Measurements from ENCODE around the gene AP1B1. TPM values are rescaled to one million over a fixed set of nuclear protein-coding genes. Genes with fewer than 3 reads are reported as not detected.

Gene AP1B1
- total RNA-seq, 1 donor = 40.5 TPM

DNA sequence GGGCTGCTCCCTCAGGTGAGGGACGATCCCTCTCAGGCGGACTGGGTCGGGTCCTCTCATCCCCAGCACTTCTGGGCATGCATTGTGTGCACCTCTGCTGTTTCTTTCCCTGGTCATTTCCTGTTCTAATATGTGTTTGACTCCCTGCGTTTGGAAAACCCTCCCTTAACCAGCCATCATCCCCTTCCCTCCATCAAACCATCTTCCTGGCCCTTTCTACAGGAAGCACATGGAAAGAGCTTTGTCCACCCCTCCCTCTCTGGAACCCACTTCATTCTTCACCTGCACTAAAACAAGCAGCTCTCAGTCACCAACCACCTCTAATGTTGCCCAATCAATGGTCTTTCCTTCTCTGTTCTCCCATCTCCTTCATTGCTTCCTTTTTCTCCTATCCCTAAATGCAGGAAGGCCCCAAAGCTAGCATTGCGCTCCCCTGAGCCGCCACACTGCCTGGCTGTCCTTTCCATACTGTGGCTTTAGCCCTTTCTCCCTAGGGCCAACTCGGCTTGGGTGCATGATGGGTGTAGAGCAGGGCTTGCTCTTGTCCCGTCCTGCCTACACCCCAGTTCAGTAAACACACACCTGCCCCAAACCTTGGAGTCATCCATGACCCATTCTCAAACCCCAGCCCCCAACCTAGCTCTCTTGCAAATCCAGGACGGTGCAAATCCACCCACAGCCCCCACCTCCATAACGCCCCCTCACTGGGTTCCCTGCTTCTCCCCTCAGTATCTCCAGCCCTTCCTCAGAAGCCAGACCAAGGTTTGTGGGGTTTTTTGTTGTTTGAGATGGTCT is 87.4 kb downstream of the AP1B1 start:
- H3K4me3 ChIP-seq (ENCODE audit: low read length) = no peak overlapping the region
- peaks cover 11% of the 10 kb centered on the region for H3K4me1 ChIP-seq (ENCODE audit: insufficient read depth, low read length)
- no peaks in the 10 kb centered on the region for H3K9me3 ChIP-seq (ENCODE audit: low read depth, low read length)
- H3K27me3 ChIP-seq (ENCODE audit: insufficient read depth, low read length) = peaks cover 8% of the 10 kb centered on the region

DNA sequence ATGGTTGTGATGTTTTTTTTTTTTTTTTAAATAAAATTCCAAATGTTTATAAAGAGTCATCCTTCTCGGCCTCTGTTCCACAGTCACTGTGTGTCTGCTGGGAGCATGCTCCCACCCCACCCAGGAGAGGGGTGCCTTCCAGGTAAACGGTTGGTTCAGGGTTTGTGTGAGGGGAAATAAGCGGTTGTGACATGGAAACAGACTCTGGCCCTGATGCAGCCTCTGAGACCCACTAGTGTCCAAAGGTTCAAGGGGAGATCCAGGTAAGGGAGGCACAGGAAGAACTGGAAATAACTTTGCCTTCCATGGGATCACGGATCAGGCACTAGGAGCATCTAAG is 87.9 kb downstream of the AP1B1 start:
- Histone ChIP-seq H3K27me3 (ENCODE audit: insufficient read depth, low read length) (peaks cover 3% of the 10 kb centered on the region), H3K4me3 (ENCODE audit: low read length) (no peak overlapping the region), H3K4me1 (ENCODE audit: insufficient read depth, low read length) (peaks cover 7% of the 10 kb centered on the region), H3K9me3 (ENCODE audit: low read depth, low read length) (no peaks in the 10 kb centered on the region)

DNA sequence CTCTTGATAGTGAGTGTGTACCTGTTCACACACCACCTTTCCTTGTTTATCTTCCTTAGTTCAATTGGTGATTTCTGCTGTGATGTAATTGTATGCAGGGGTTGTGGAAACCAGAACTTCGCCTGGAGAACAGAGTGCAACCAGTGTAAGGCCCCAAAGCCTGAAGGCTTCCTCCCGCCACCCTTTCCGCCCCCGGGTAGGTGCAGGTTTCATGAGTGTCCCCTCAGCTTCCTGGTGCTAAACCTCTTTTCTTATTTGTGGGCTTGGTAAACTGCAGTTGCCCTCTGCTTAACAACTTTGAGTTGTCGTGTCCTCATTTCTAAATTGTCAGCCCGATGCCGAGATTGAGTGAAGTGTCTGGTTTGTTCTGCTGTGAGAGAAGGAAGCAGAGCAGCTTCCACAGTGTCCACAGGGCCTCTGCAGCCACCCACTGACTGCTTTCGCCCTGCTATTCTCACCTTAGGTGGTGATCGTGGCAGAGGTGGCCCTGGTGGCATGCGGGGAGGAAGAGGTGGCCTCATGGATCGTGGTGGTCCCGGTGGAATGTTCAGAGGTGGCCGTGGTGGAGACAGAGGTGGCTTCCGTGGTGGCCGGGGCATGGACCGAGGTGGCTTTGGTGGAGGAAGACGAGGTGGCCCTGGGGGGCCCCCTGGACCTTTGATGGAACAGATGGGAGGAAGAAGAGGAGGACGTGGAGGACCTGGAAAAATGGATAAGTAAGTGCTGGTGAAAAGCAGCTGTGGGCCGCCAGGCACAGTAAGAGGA is 89.1 kb downstream of the AP1B1 start:
- Histone ChIP-seq H3K27me3 (ENCODE audit: insufficient read depth, low read length) (no peaks in the 10 kb centered on the region), H3K4me1 (ENCODE audit: insufficient read depth, low read length) (peaks cover 7% of the 10 kb centered on the region), H3K4me3 (ENCODE audit: low read length) (no peak overlapping the region), H3K9me3 (ENCODE audit: low read depth, low read length) (no peaks in the 10 kb centered on the region)

DNA sequence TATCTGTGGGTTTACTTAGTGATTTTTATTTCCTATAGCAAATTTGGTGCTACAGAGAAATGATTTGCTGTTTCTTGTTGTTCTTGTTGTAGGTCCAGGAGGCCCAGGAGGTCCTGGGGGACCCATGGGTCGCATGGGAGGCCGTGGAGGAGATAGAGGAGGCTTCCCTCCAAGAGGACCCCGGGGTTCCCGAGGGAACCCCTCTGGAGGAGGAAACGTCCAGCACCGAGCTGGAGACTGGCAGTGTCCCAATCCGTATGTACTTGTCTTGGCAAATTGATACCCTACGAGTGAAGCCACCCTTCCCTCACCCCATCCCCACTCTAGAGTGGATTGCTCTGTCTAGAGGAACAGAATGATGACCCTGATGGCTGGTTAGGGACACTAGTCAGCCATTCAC is 89.7 kb downstream of the AP1B1 start:
- peaks cover 7% of the 10 kb centered on the region for H3K4me1 ChIP-seq (ENCODE audit: insufficient read depth, low read length)

DNA sequence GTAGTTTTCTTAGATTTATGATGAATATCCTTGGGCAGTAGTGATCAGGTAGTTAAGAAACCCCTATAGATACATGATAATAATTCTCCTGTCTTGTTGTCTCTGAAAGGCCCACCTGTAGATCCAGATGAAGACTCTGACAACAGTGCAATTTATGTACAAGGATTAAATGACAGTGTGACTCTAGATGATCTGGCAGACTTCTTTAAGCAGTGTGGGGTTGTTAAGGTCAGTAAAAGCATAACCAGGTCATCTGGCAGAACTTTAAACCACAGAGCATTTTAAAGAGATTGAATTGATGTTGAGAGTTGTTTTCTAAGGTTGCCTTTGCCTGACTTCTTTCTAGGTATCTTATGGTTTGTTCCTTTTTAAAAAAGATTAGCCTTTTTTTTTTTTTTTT is 96.0 kb downstream of the AP1B1 start:
- no peaks in the 10 kb centered on the region for H3K27me3 ChIP-seq (ENCODE audit: insufficient read depth, low read length)
- H3K4me3 ChIP-seq (ENCODE audit: low read length) = no peak overlapping the region
- H3K9me3 ChIP-seq (ENCODE audit: low read depth, low read length) = no peaks in the 10 kb centered on the region
- no peaks in the 10 kb centered on the region for H3K4me1 ChIP-seq (ENCODE audit: insufficient read depth, low read length)

More for the DNA sequence above, 89.7 kb downstream of the AP1B1 start:
- Histone ChIP-seq H3K27me3 (ENCODE audit: insufficient read depth, low read length) (no peaks in the 10 kb centered on the region), H3K9me3 (ENCODE audit: low read depth, low read length) (no peaks in the 10 kb centered on the region), H3K4me3 (ENCODE audit: low read length) (no peak overlapping the region)

DNA sequence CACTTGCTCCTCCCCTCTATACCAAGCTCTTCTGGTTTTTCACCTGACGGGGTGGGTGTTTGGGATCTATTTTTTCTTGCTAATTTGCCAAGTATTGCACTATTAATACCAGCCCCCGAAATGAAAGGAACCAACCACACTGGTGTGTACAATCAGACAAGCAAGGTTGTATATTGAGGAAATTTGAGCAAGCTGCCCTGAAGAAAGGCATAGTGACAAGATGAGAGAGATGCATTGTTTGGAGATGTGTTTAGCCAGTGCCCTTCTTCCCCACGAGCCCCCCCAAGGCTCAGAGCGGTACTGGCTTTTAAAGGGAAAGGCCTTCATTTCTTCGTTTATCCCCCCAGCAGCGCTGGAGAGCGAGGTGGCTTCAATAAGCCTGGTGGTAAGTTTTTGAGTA is 97.2 kb downstream of the AP1B1 start:
- no peak overlapping the region for H3K4me3 ChIP-seq (ENCODE audit: low read length)
- H3K9me3 ChIP-seq (ENCODE audit: low read depth, low read length) = no peaks in the 10 kb centered on the region
- no peaks in the 10 kb centered on the region for H3K4me1 ChIP-seq (ENCODE audit: insufficient read depth, low read length)
- H3K27me3 ChIP-seq (ENCODE audit: insufficient read depth, low read length) = no peaks in the 10 kb centered on the region

DNA sequence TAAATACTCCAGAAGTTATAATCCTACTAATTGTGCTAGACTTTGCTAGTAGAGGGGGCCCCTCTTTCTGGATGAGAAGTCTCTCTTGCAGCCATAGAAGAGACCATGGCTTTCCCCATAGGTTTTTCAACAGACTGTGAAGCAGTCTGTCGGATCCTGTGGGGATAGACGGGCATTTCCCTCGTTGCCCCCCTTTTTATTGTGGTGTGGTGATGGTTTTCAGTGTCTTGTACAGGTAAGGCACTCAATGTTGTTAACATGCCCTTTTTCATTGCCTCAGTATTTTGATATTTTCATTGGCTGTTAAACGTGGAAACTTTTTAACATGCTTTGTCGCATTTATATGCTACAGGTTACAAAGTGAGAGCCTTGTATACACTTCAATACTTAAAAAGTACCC is 98.3 kb downstream of the AP1B1 start:
- no peaks in the 10 kb centered on the region for H3K4me1 ChIP-seq (ENCODE audit: insufficient read depth, low read length)
- H3K9me3 ChIP-seq (ENCODE audit: low read depth, low read length) = no peaks in the 10 kb centered on the region
- no peak overlapping the region for H3K4me3 ChIP-seq (ENCODE audit: low read length)
- no peaks in the 10 kb centered on the region for H3K27me3 ChIP-seq (ENCODE audit: insufficient read depth, low read length)

DNA sequence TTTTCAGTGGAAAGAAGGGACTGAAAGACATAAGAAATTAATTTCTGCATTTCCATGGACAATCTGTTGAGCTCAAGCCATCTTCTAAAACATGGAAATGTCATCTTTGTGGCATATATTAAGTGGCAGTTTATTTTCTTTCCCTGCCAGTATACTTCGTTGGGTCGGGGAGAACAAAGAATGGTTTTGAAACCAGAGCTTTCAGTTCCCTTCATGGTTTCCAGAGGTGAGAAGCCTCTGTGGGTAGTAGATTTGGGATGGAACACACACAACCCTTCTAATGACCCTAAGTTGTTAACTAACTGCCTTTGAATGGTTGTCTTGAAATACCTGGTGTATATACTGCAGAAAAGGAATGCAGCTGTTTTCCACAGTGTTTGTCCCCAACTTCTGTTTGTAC is 99.5 kb downstream of the AP1B1 start:
- H3K9me3 ChIP-seq (ENCODE audit: low read depth, low read length) = no peaks in the 10 kb centered on the region
- H3K27me3 ChIP-seq (ENCODE audit: insufficient read depth, low read length) = no peaks in the 10 kb centered on the region
- no peak overlapping the region for H3K4me3 ChIP-seq (ENCODE audit: low read length)
- no peaks in the 10 kb centered on the region for H3K4me1 ChIP-seq (ENCODE audit: insufficient read depth, low read length)

DNA sequence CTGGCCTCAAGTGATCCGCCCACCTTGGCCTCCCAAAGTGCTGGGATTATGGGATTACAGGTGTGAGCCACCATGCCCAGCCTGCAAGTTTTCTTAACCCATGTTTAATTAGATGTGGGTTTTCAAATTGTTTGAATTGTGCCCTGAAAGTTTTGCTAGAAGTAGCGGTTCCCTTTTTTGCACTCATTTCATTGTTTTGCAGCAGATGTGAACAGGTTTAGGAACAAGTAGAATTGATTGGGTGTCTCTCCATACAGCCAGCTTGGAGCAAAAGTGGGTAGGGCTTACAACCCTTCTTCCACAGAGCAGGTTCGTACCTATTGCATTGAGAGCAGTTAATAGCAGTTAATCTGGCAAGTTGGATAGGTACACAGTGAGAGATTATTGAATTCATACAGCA is 104.2 kb downstream of the AP1B1 start:
- no peaks in the 10 kb centered on the region for H3K27me3 ChIP-seq (ENCODE audit: insufficient read depth, low read length)

DNA sequence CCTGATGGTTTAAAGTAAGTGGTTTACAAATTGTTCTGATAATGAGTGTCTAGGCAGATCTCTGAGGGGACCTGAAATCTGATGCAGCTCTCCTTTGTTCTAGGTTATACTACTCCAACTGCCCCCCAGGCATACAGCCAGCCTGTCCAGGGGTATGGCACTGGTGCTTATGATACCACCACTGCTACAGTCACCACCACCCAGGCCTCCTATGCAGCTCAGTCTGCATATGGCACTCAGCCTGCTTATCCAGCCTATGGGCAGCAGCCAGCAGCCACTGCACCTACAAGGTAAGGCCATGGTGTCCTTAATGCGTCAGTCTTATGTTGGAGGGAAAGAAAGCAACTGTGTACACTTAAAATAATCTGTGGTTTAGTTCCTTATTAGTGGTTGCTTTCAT is 110.4 kb downstream of the AP1B1 start:
- H3K9me3 ChIP-seq (ENCODE audit: low read depth, low read length) = no peaks in the 10 kb centered on the region
- H3K4me3 ChIP-seq (ENCODE audit: low read length) = no peak overlapping the region
- H3K4me1 ChIP-seq (ENCODE audit: insufficient read depth, low read length) = peaks cover 6% of the 10 kb centered on the region
- no peaks in the 10 kb centered on the region for H3K27me3 ChIP-seq (ENCODE audit: insufficient read depth, low read length)

More for the DNA sequence above, 104.2 kb downstream of the AP1B1 start:
- Histone ChIP-seq H3K9me3 (ENCODE audit: low read depth, low read length) (no peaks in the 10 kb centered on the region), H3K4me1 (ENCODE audit: insufficient read depth, low read length) (no peaks in the 10 kb centered on the region), H3K4me3 (ENCODE audit: low read length) (no peak overlapping the region)

Other genes starting within 250 kb of the AP1B1 start
- gene EMID1, start 182.7 kb downstream of the AP1B1 start, total RNA-seq = 0.21 TPM
- gene RHBDD3, start 120.6 kb downstream of the AP1B1 start, total RNA-seq = 8.1 TPM
- gene EWSR1, start 120.3 kb downstream of the AP1B1 start, total RNA-seq = 204 TPM
- 7.9 TPM for gene GAS2L1, start 81.9 kb downstream of the AP1B1 start, total RNA-seq
- gene RASL10A, start 72.9 kb downstream of the AP1B1 start, total RNA-seq = 0.21 TPM
- gene RFPL1, start 50.0 kb upstream of the AP1B1 start, total RNA-seq = not detected
- 0.10 TPM for gene NEFH, start 91.6 kb upstream of the AP1B1 start, total RNA-seq
- gene THOC5, start 165.2 kb upstream of the AP1B1 start, total RNA-seq = 27.9 TPM
- gene NIPSNAP1, start 192.5 kb upstream of the AP1B1 start, total RNA-seq = 22.4 TPM
- gene NF2, start 215.1 kb upstream of the AP1B1 start, total RNA-seq = 21.7 TPM

Measured in mononuclear cell (primary cell).